DMS153 treated with DMSO at 0.1 percent for 48 hours (cell line): ENCODE measurements around the gene ANXA5.
"Not testable (repeated sequence)": the region's sequence is repeated elsewhere in the genome, so short reads cannot be mapped to it uniquely, and the experiment has no call there.

ENCODE experiments used
- DNase-seq: peaks from one replicate; lab custom pipeline; 2025; ENCODE audit not compliant: unreplicated experiment; lab: John Stamatoyannopoulos, UW

Gene ANXA5

GRCh38 chr4:121696581-121697461 is at the start of gene ANXA5:
Gene ANXA5, minus strand, starts transcription at chr4:121696980. Its CDS starts 391 bp downstream, at chr4:121696589.
- DNase-seq: peak; percentile 68

DNA sequence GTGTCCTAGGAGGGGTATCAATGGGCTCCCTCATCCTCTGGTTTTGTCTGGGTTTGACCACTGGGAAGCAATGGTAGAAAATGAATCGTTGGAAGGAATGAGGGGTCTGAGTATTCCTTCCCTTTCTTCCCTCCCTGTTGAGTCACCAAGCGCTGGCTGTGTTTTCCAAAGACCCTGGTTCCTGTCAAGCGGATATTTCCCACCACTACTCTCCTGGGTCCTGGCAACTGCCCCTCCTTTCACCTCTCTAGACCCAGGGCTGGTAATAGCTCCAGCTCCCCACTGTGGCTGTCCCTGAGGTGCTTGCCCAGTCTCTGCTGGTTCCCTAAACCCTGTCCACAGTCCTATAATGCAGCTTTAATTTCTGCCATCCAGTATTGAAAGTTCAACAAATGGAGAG is 46.0 kb upstream of the ANXA5 start:
- no peak for DNase-seq

DNA sequence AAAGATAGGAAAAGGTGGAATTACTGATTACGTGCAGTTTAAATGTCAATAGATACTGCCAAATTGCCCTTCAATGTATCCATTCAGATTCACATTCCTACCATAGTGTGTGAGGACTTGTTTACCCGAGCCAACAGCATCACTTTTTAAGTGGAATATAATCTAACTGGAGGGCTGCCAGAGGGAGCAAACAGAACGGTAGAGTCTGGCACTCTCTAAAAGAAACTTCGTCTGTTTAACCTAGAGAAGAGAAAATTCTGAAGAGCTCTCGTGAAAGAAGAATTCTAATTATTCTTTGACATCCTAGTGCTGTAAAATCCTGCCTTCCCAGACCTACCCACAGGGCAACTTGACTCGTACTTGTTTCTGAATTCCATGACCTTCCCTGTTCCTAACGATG is 45.0 kb upstream of the ANXA5 start:
- DNase-seq: no peak

GRCh38 chr4:121740796-121741409 is 44.1 kb upstream of the ANXA5 start:
- no peak for DNase-seq

- DNase-seq: no peak
Observed at GRCh38 chr4:121739575-121739974, 42.8 kb upstream of the ANXA5 start.

DNA sequence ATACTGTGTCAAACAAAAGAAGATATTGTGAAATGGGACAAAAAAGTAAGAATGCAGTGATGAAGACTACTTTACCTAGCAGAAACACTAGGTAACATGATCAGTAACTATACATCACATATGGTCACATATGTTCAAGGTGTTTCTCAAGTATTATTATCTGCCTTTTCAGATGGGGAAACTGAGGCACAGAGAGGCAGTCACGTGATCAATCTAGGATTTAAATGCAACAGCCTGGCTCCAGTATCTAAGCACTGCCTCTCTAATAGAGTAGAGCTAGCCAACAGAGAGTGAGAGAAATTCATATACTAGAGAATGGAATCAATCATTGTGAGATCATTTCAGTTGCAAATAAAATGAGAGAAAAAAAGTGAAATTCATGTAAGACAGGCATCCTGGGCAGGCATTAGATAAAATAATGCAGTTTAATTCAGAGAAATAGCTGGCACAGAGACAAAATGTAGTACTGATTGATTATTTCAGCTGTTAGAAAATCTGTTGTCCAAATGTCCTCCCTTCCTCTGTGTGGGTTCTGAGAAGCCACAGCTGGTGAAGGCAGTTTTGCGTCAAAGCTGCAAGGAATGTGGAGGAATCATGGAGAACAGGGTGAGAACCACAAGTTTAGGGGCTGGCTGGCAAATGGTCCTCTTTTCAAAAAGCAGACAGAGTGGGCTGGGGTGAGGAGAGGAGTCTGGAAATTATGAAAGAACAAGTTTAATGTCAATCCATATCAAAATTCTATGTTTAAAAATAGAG is 42.2 kb upstream of the ANXA5 start:
- DNase-seq: no peak

- DNase-seq: no peak
Observed at GRCh38 chr4:121737846-121738554, 41.2 kb upstream of the ANXA5 start.

- peak; percentile 39 for DNase-seq
Observed at GRCh38 chr4:121736735-121737351, 40.1 kb upstream of the ANXA5 start.

- no peak for DNase-seq
Observed at GRCh38 chr4:121734571-121734970, 37.8 kb upstream of the ANXA5 start.

DNA sequence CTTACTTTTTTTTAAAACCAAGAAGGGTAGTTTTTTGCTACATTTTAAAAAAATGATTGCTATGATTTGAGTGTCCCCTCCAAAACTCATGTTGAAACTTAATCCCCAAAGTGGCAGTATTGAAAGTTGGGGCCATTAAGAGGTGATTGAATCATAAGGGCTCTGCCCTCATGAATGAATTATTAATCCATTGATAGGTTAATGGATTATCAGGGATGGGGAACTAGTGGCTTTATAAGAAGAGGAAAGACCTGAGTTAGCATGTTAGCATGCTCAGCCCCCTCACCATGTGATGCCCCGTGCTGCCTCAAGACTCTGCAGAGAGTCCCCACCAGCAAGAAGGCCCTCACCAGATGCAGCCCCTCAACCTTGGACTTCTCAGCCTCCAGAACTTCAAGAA is 37.2 kb upstream of the ANXA5 start:
- no peak for DNase-seq

GRCh38 chr4:121729753-121730152 is 33.0 kb upstream of the ANXA5 start:
- not testable (repeated sequence) for DNase-seq

DNA sequence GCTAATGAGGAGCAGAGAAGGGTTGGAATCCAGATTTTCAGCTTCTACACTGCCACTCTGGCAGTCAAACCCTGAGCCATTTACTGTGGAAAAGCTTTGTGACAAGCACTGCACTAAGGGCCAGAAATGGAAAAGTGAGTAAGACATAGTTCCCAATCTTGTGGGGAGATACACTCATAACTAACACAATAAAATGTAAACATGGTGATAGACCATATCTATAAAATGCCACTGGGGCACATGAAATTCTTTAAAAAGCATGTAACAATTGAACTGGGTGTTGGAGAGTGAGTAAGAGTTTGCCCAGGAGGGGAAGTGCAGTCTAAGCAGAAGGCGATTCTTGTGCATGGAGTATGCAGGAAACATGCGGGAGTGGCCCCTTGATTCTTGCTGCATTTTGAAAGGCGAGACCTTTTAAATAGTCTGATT is 32.0 kb upstream of the ANXA5 start:
- DNase-seq: no peak

DNA sequence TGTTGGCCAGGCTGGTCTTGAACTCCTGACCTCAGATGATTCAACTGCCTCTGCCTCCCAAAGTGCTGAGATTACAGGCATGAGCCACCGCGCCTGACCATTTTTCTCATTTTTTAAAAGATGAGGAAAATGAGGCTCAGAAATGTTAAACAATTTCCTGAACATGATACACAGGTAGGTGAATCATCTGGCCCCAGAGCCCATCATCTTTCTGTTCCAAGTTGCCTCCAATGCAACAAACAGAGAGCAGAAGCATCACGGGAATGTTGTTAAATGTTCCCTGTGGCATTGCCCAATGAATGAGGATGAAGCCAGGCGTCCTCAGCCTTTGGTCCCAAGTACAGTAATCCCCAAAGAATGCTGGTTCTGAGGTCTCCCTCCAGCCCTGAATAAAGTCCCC is 31.3 kb upstream of the ANXA5 start:
- no peak for DNase-seq

DNA sequence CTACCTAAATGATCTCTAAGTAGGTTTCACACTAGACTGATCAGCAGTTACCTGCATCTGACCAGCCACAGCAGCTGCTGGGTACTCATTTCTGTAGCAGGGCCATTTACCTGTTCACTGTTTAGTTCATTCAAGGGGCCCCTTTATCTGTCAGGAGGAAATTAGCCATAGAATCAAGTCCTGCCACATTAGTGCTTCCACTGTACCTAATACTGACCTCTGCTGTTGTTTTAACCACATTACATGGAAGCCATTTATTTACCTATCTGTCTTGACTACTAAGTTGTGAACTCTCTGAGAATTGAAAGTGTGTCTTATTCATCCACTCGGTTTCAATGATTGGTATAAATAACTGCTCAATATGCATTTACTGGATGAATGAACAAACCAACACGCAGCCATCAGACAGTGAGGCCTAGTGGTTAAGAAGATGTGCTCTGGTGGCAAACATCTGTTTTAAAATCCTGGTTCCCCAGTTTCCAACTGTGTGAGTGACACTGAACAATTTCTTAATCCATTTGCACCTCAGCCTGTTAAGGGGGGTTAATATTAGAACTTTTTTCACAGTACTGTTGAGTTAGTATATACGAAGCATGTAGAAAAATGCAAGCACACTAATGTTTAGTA is 30.0 kb upstream of the ANXA5 start:
- DNase-seq: peak; percentile 21

- DNase-seq: no peak
Observed at GRCh38 chr4:121724671-121725070, 27.9 kb upstream of the ANXA5 start.

GRCh38 chr4:121721700-121722099 is 24.9 kb upstream of the ANXA5 start:
- DNase-seq: no peak

- no peak for DNase-seq
Observed at GRCh38 chr4:121720109-121720508, 23.3 kb upstream of the ANXA5 start.

GRCh38 chr4:121717680-121718237 is 21.0 kb upstream of the ANXA5 start:
- no peak for DNase-seq

DNA sequence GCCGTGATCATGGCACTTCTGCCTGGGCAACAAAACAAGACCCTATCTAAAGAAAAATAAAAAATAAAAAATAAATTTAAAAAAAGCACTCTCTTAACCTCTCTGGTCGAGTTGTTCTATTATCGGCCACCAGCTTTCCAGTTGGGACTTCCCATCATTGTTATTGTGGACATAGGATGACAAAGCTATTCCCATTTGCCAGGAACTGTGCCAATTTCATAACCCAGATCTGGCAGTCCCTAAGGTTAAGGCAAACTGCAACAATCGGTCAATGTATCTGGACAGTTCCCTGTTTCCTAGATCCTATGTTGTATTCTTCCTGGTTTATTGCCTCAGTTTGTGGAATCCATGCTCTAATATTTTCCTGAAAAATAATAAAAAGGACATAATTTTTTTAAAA is 17.8 kb upstream of the ANXA5 start:
- no peak for DNase-seq

DNA sequence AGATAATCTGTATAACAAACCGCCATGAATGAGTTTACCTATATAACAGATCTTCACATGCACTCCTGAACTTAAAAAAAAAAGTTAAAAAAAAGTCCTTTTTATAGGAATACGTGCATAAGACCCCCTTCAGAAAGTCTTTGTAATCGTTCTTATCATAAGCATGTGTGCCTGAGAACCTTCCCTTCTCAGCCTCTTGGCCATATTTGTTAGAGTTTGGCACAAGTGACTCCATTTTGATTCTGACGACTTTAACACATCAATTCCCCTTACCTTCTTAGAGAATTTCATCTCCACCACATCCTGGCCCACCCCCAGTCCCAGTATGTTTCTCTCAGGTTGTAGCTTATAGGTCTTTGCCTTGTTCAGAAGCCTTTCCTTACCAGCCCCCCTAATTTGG is 16.0 kb upstream of the ANXA5 start:
- DNase-seq: no peak
